Central memory CD8-positive, alpha-beta T cell (primary cell): ENCODE data around the gene GRIA1.

Source experiments
- ATAC-seq: fragments of 150-1000 bp; cut with Tn5 transposase; replicated peaks from 2 replicates; pipeline ENCODE4 v1.10.0; 2022; ENCODE audit warnings: mild to moderate bottlenecking, moderate FRiP score, moderate number of reproducible peaks; ENCODE audit not compliant: poor library complexity, severe bottlenecking; ENCODE audit errors: extremely low read depth
- DNase-seq, 2 donors: peaks; one replicate each; pipeline ENCODE4 v3.0.0; 2021; ENCODE audit warnings: low spot score in 2 of 2
- H3K27ac Mint-ChIP-seq: one replicate; pipeline ENCODE4 v1.8.0; 2022; ENCODE audit warnings: low read depth, mild to moderate bottlenecking, moderate library complexity, mixed read lengths
- H3K27me3 Mint-ChIP-seq: one replicate; pipeline ENCODE4 v1.8.0; 2022; ENCODE audit warnings: mixed read lengths
- H3K36me3 Mint-ChIP-seq: one replicate; pipeline ENCODE4 v1.8.0; 2022; ENCODE audit warnings: mild to moderate bottlenecking, moderate library complexity, mixed read lengths; ENCODE audit not compliant: insufficient read depth
- H3K4me1 Mint-ChIP-seq: one replicate; pipeline ENCODE4 v1.8.0; 2022; ENCODE audit warnings: mixed read lengths
- H3K4me3 Mint-ChIP-seq: one replicate; pipeline ENCODE4 v1.8.0; 2022; ENCODE audit warnings: mild to moderate bottlenecking, moderate library complexity, mixed read lengths
- H3K9me3 Mint-ChIP-seq: one replicate; pipeline ENCODE4 v1.8.0; 2022; ENCODE audit warnings: mixed read lengths

The GRIA1 gene

DNA sequence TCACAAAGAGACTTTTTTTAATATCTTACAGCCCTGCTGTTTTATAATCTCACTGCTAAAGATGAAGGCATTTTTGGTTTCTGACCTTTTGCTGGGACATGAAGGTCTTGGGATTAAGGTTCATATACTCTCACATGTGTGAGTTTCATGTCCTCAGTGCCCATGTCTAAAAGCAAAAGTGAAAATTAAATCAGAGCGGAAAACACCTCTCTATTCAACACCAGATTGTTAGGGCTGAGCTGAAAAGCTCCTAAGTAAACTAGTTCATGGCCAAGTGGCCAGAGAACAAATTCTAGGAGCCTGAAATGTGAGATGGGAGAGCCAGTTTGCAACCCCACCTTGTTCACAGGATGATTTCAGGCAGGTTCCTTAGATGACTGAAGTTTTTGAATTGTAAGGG is 110.9 kb downstream of the GRIA1 start:
- H3K36me3 Mint-ChIP-seq: no peaks in the 10 kb centered on the region
- no peaks in the 10 kb centered on the region for H3K9me3 Mint-ChIP-seq
- ATAC-seq: no peak
- no peak overlapping the region for H3K4me3 Mint-ChIP-seq
- no peak for DNase-seq
- H3K4me1 Mint-ChIP-seq: no peaks in the 10 kb centered on the region
- no peaks in the 10 kb centered on the region for H3K27me3 Mint-ChIP-seq
- H3K27ac Mint-ChIP-seq: no peak overlapping the region

DNA sequence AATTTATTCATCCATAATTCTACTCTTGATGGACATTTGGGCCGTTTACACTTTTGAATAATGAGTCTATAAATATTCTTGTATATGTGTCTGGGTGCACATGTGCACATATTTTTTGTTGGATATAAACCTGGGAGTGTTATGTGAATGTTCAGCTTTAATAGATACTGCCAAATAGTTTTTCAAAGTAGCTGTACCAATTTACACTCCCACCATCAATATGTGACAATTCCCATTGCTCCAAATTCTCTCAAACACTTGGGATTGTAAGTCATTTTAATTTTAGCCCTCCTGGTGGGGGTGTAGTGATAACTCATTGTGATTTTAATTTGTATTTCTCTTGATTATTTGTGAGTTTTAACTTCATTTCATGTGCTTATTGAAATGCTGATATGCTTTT is 114.9 kb downstream of the GRIA1 start:
- ATAC-seq (no peak), DNase-seq (no peak)
- no peaks in the 10 kb centered on the region for H3K36me3 Mint-ChIP-seq
- no peaks in the 10 kb centered on the region for H3K27me3 Mint-ChIP-seq
- H3K27ac Mint-ChIP-seq: no peak overlapping the region
- no peak overlapping the region for H3K4me3 Mint-ChIP-seq
- H3K9me3 Mint-ChIP-seq: no peaks in the 10 kb centered on the region
- no peaks in the 10 kb centered on the region for H3K4me1 Mint-ChIP-seq

DNA sequence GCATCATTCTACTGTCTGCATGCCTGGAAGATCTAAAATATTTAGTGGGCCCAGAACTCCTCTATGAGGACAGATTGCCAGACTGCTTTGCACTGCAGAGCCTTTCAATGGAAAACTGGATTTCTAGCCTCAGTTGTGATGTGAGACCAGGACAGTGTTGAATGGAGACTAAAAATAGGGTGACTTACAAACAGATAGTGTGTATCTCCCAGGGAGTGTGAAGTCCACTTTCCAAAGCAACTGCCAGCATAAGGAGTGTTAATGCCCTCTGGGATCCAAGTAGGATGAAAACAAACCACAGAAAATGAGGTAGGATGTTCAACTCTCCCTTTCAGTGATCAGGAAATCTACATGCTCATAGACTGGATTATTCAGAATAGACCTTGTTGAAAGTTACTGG is 119.5 kb downstream of the GRIA1 start:
- Mint-ChIP-seq H3K4me3 (no peak overlapping the region), H3K27me3 (peaks cover 10% of the 10 kb centered on the region), H3K9me3 (no peaks in the 10 kb centered on the region), H3K4me1 (no peaks in the 10 kb centered on the region), H3K27ac (no peak overlapping the region), H3K36me3 (no peaks in the 10 kb centered on the region)
- DNase-seq (no peak), ATAC-seq (no peak)

DNA sequence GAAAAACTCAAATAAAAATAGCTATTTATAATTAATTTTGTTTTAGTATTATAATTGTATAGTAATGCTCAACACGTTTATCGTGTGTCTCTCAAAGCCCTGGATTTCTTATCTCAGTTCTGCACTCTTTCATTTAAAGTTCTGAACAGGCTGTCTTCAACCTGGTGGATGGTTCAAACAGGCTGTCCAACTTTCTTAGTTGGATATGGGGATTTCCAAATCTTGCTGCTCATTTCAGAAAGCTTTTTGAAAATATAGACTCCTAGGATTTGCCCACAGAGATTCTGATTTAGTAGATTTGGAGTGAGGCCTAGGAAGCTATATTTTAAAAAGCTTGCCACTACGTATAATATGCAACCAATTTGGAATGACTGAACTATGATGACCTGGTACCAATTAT is 120.3 kb downstream of the GRIA1 start:
- Mint-ChIP-seq H3K27ac (no peak overlapping the region), H3K36me3 (no peaks in the 10 kb centered on the region)

DNA sequence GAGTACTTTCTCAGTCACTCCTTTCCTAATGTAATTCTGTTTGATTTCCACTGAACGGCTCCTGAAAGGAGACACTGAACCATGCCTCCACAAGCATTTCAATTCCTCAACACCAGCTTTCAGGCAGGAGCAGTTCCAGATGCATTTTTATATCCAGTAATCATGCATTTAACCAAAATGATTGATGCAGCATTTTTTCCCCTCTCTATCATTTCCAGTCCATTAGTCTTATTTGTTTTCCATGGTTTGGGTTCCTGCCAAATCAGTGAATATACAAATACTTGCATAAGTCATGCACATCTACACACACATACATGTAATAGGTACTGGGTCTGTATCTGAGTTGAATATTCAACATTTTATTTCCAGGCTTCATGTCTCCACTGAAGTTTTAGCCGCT is 122.7 kb downstream of the GRIA1 start:
- ATAC-seq (no peak), DNase-seq (no peak)
- Mint-ChIP-seq H3K27ac (no peak overlapping the region), H3K4me3 (no peak overlapping the region), H3K27me3 (peaks cover 10% of the 10 kb centered on the region), H3K36me3 (no peaks in the 10 kb centered on the region), H3K9me3 (no peaks in the 10 kb centered on the region), H3K4me1 (no peaks in the 10 kb centered on the region)

More for the DNA sequence above, 120.3 kb downstream of the GRIA1 start:
- DNase-seq (no peak), ATAC-seq (no peak)
- Mint-ChIP-seq H3K4me1 (no peaks in the 10 kb centered on the region), H3K4me3 (no peak overlapping the region), H3K9me3 (no peaks in the 10 kb centered on the region), H3K27me3 (peaks cover 10% of the 10 kb centered on the region)

DNA sequence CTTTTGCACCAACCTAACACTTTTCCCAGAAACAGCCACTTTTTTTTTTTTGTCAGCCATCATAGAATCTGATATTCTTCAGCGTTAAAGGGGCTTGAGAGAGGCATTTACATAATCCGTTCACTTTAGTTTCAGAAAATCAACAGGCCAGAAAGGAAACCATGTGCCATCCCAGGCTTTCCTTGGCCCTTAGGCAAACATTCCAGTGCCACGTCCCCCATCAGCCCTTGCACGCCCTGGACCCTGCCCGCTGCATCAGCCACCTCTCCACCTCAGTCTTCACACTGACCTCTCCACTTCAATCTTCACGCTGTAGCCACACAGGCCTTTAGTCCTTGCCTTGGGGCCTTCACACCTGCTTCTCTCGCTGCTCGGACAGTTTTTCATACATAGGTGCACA is 123.2 kb downstream of the GRIA1 start:
- no peaks in the 10 kb centered on the region for H3K9me3 Mint-ChIP-seq
- H3K4me1 Mint-ChIP-seq: no peaks in the 10 kb centered on the region
- no peak overlapping the region for H3K4me3 Mint-ChIP-seq
- DNase-seq: no peak
- H3K27ac Mint-ChIP-seq: no peak overlapping the region
- no peak for ATAC-seq
- no peaks in the 10 kb centered on the region for H3K36me3 Mint-ChIP-seq
- peaks cover 10% of the 10 kb centered on the region for H3K27me3 Mint-ChIP-seq

DNA sequence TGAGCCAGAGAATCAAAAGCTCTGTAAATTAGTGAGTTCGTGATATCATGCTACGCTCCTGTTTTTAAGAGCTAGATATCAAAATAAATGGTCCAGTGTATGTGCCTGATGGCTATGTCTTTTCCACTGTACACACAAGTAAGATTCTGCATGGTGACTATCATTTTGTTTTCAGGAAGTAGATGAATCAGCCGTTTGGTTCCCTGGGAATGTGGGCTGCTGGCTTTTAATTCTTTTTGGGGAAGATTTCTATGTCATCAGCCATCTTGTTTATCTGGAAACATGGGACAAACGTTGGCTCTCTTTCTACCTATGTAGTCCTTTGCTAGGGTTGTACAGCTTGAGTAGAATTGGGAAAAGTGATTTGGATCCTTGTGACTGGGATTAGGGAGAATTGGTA is 126.7 kb downstream of the GRIA1 start:
- DNase-seq: no peak
- Mint-ChIP-seq H3K9me3 (no peaks in the 10 kb centered on the region), H3K4me3 (no peak overlapping the region), H3K4me1 (no peaks in the 10 kb centered on the region), H3K27ac (no peak overlapping the region), H3K36me3 (no peaks in the 10 kb centered on the region), H3K27me3 (peaks cover 22% of the 10 kb centered on the region)
- ATAC-seq: no peak

DNA sequence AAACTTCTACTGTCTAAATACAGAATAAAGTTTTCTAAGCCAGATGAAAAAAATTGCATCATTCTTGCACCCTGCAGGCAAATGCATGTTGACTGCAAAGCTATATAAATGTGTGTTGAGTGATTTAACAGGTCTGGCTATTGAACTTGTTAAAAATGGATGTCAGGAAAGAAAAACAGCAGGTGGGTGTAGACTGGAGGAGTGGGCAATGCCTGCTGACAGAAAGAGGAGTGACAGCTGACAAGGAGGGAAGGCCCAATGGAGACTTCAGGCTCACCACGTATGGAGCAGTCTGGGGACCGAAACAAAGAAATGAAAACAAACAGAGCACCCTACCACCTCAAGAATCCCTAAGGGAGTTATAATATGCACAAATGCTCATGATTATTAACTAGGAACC is 127.8 kb downstream of the GRIA1 start:
- Mint-ChIP-seq H3K4me3 (no peak overlapping the region), H3K27ac (no peak overlapping the region), H3K36me3 (no peaks in the 10 kb centered on the region), H3K9me3 (no peaks in the 10 kb centered on the region), H3K27me3 (peaks cover 21% of the 10 kb centered on the region), H3K4me1 (no peaks in the 10 kb centered on the region)
- ATAC-seq: no peak
- no peak for DNase-seq

DNA sequence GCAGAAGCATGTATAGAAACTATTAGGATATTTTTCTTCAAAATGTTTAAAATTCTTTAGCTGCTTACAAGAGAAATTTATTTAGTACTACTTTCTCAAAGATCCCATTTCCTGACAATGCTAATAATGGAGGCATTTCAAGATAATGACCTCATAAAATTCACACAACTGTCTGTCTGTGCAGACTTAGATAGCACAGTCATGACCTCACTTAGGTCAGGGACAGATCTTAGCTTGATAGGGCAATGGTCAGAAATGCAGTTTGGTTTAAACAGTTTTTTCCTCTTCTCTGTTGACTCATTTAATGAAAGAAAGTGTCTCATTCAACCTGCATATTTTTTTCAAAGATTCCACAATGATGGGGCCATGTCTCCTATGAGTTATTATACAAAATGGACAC is 128.4 kb downstream of the GRIA1 start:
- H3K36me3 Mint-ChIP-seq: no peaks in the 10 kb centered on the region
- H3K4me1 Mint-ChIP-seq: no peaks in the 10 kb centered on the region
- no peak for ATAC-seq
- no peak overlapping the region for H3K27ac Mint-ChIP-seq
- H3K27me3 Mint-ChIP-seq: peaks cover 16% of the 10 kb centered on the region
- no peak overlapping the region for H3K4me3 Mint-ChIP-seq
- no peak for DNase-seq
- no peaks in the 10 kb centered on the region for H3K9me3 Mint-ChIP-seq

DNA sequence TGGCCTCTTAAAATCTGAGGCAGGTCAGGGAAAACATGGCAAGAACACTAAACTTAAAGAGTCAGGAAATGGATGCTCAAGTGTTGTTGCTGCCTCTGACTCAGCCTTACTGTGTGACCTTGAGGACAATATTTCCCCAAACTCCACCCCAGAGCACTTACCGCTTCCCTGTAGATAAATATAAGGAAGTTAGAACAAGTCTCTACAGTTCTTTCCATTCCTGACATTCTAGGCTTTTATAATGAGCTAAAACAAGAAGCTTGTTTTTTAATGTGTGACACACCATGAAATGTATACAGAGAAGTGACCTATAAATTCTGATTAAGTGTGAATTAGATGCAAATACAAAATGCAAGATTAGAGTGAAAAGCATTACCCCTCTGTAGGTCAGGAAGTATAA is 129.3 kb downstream of the GRIA1 start:
- Mint-ChIP-seq H3K27me3 (peaks cover 12% of the 10 kb centered on the region), H3K27ac (no peak overlapping the region), H3K4me1 (no peaks in the 10 kb centered on the region), H3K36me3 (no peaks in the 10 kb centered on the region), H3K9me3 (no peaks in the 10 kb centered on the region), H3K4me3 (no peak overlapping the region)
- ATAC-seq (no peak), DNase-seq (no peak)

DNA sequence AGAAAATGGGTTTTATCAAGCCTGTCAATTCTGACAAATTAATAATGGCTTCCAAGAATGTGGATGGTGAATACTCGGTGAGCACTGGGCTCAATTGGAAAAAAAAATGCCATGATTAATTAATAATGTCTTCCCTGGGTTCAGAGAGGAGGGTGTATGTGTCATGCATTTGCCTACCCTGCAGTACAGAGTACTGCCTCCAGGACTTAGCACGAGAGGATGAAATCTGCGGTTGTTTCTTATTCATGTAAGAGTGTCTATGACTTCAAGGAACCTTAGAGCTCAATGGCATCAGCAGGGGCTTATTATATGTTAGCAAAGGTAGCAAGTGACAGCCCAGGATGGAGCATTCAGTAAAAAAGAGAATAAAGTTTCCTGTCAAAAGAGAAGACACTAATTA is 132.7 kb downstream of the GRIA1 start:
- Mint-ChIP-seq H3K9me3 (no peaks in the 10 kb centered on the region), H3K27ac (no peak overlapping the region), H3K4me1 (no peaks in the 10 kb centered on the region), H3K36me3 (no peaks in the 10 kb centered on the region), H3K4me3 (no peak overlapping the region), H3K27me3 (peaks cover 12% of the 10 kb centered on the region)
- no peak for DNase-seq
- ATAC-seq: no peak

DNA sequence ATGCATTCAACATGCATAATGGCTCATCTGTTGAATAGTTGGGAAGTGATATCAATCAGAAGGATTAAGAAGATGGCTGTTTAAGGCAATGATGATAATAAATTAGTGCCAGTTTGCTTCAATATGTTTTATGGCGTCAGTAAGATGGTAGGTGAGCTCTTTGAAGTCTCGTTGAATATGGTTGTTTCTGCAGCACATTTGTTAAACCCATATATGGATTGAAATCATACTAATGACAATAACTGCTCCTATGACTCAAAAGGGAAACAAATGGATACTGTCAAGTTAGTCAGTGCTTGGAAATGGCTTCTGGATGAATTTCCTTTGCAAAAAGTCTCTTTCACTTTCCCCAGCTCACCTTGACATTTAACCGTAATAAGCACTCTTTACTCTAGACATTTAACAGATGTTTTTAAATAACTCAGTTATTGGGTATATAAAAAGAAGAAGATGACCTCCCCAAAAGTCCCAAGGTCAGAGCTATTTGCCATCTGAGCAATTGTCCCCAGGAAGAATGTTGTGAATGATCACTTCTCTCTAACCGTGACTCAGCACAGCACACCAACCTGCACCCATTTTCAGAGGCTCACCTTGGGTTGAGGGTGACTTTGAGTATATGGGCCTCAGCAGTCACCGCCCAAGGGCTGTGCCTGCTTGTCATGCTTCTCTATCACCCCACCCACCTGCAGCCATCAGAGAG is 133.4 kb downstream of the GRIA1 start:
- H3K27me3 Mint-ChIP-seq: peaks cover 10% of the 10 kb centered on the region

DNA sequence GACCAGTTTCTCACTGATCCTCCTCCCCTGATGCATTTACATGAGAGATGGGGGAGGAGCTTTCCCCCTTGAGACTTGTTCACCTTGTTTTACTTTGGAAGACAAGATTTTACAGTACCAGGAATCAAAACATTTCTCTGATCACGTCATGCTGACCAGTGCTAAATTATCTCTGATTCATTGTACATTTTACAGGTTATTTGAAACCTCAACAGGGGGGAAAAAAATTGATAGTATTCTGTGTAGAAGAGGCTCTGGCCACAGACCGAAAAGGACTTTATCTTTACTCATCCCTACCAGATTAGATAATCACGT is 133.9 kb downstream of the GRIA1 start:
- no peak overlapping the region for H3K27ac Mint-ChIP-seq
- ATAC-seq (no peak), DNase-seq (no peak)
- peaks cover 5% of the 10 kb centered on the region for H3K27me3 Mint-ChIP-seq
- H3K36me3 Mint-ChIP-seq: no peaks in the 10 kb centered on the region
- H3K4me3 Mint-ChIP-seq: no peak overlapping the region
- H3K4me1 Mint-ChIP-seq: no peaks in the 10 kb centered on the region
- H3K9me3 Mint-ChIP-seq: no peaks in the 10 kb centered on the region

More for the DNA sequence above, 133.4 kb downstream of the GRIA1 start:
- no peaks in the 10 kb centered on the region for H3K4me1 Mint-ChIP-seq
- no peaks in the 10 kb centered on the region for H3K9me3 Mint-ChIP-seq
- H3K36me3 Mint-ChIP-seq: no peaks in the 10 kb centered on the region
- DNase-seq (no peak), ATAC-seq (no peak)
- H3K27ac Mint-ChIP-seq: no peak overlapping the region
- no peak overlapping the region for H3K4me3 Mint-ChIP-seq
